Measurements from ENCODE around the gene ACTA2.

ACTA2 gene

DNA sequence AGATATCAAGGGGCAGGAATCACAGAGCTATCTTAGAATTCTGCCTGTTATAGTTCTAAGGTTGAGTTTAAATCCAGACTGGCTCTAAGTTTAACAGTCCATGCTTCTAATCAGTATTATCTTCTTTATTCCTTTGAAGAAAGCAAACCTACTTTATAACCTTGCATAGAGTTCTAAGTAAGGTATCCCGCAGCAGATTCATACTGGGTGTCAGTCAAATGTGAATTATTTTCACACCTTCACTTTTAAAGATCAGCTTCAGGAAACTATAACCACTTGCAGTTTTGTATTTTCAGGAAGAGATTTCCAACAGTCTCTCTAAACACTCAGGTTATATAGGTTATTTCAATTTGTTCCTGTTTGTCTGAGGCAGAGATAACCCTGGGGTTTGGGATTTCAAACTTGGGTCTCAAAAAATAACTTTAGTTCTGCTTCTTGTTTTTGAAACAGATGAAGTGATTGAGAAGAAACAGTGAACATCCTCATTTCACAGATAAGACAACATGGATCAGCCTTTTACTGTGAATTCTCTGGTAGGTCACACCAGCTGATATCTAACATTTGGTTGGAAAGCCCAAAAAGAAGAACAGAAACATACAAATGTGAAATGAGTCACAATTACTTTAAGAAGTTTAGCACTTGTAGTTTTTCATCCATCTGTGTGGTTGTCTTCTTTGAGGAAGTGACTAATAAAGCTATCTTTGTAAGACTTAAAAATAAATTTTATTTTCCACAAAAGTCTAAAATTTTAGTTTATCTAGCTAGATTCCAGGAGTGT lies 51.2 kb downstream of the ACTA2 start:
- DNase-seq: no peak

DNA sequence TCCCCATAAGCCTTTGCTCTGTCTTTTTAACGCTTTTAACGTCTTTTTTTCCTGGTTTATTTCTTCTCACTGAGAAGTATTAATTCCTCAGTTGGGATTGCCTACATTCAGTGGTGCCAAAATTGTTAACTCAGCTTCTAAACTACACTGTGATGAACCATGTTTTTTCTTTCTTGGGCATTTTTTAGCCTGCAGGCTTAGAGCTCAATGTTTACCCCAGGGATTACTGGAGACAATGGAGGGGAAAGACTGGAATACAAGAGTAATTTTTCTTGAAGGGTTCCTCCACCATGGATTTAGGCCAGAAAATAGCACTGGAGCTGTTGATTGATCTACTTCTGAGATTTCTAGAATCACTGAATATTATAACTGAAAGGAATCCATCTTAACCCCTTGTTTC lies 52.7 kb downstream of the ACTA2 start:
- peaks cover 7% of the 10 kb centered on the region for H3K4me1 ChIP-seq (ENCODE audit: low read length)
- TF ChIP-seq, protein P1, sequence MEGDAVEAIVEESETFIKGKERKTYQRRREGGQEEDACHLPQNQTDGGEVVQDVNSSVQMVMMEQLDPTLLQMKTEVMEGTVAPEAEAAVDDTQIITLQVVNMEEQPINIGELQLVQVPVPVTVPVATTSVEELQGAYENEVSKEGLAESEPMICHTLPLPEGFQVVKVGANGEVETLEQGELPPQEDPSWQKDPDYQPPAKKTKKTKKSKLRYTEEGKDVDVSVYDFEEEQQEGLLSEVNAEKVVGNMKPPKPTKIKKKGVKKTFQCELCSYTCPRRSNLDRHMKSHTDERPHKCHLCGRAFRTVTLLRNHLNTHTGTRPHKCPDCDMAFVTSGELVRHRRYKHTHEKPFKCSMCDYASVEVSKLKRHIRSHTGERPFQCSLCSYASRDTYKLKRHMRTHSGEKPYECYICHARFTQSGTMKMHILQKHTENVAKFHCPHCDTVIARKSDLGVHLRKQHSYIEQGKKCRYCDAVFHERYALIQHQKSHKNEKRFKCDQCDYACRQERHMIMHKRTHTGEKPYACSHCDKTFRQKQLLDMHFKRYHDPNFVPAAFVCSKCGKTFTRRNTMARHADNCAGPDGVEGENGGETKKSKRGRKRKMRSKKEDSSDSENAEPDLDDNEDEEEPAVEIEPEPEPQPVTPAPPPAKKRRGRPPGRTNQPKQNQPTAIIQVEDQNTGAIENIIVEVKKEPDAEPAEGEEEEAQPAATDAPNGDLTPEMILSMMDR (IDR thresholded peaks at IDR 0.05; ENCODE audit: low read length): no peak
- TF ChIP-seq EZH2phosphoT487 (IDR thresholded peaks at IDR 0.05; ENCODE audit: low read length) (no peak), EZH2 (optimal IDR thresholded peaks at IDR 0.05; ENCODE audit: low read depth, low read length) (no peak)
- no peak for DNase-seq
- H3K27me3 ChIP-seq (replicated peaks; ENCODE audit: insufficient read depth, low read length): no peaks in the 10 kb centered on the region
- no peak overlapping the region for H3K9ac ChIP-seq (ENCODE audit: low read length)
- H2AFZ ChIP-seq (ENCODE audit: low read length): no peak overlapping the region
- no peaks in the 10 kb centered on the region for H3K36me3 ChIP-seq (replicated peaks; ENCODE audit: insufficient read depth, low read length)
- H4K20me1 ChIP-seq (ENCODE audit: insufficient read depth, low read length): no peaks in the 10 kb centered on the region
- no peaks in the 10 kb centered on the region for H3K79me2 ChIP-seq (ENCODE audit: low read length)
- H3K27ac ChIP-seq (ENCODE audit: low read length): no peak overlapping the region
- H3K4me2 ChIP-seq (ENCODE audit: low read depth, low read length): no peak overlapping the region
- H3K4me3 ChIP-seq (ENCODE audit: low read length): no peak overlapping the region
- no peaks in the 10 kb centered on the region for H3K9me2 ChIP-seq (replicated peaks; ENCODE audit: insufficient read depth, low read length)
- no peaks in the 10 kb centered on the region for H3K9me3 ChIP-seq (replicated peaks; ENCODE audit: insufficient read depth, low read length)
- no peaks in the 10 kb centered on the region for H3F3A ChIP-seq (ENCODE audit: insufficient read depth, low read length)

More for the DNA sequence above, 51.2 kb downstream of the ACTA2 start:
- H3K27ac ChIP-seq (ENCODE audit: low read length): peak overlapping the region; percentile 20; the same call in 1 of the 2 replicates
- H3K4me2 ChIP-seq (ENCODE audit: low read depth, low read length): no peak overlapping the region
- H4K20me1 ChIP-seq (ENCODE audit: insufficient read depth, low read length): no peaks in the 10 kb centered on the region
- no peaks in the 10 kb centered on the region for H3K36me3 ChIP-seq (replicated peaks; ENCODE audit: insufficient read depth, low read length)
- H2AFZ ChIP-seq (ENCODE audit: low read length): no peak overlapping the region
- H3K9ac ChIP-seq (ENCODE audit: low read length): no peak overlapping the region
- H3F3A ChIP-seq (ENCODE audit: insufficient read depth, low read length): no peaks in the 10 kb centered on the region
- TF ChIP-seq, protein P1 (IDR thresholded peaks at IDR 0.05; ENCODE audit: low read length): no peak
- TF ChIP-seq EZH2 (optimal IDR thresholded peaks at IDR 0.05; ENCODE audit: low read depth, low read length) (no peak), EZH2phosphoT487 (IDR thresholded peaks at IDR 0.05; ENCODE audit: low read length) (no peak)
- H3K79me2 ChIP-seq (ENCODE audit: low read length): no peaks in the 10 kb centered on the region
- H3K27me3 ChIP-seq (replicated peaks; ENCODE audit: insufficient read depth, low read length): no peaks in the 10 kb centered on the region
- H3K4me3 ChIP-seq (ENCODE audit: low read length): no peak overlapping the region
- H3K9me3 ChIP-seq (replicated peaks; ENCODE audit: insufficient read depth, low read length): no peaks in the 10 kb centered on the region
- peaks cover 7% of the 10 kb centered on the region for H3K4me1 ChIP-seq (ENCODE audit: low read length)
- no peaks in the 10 kb centered on the region for H3K9me2 ChIP-seq (replicated peaks; ENCODE audit: insufficient read depth, low read length)

DNA sequence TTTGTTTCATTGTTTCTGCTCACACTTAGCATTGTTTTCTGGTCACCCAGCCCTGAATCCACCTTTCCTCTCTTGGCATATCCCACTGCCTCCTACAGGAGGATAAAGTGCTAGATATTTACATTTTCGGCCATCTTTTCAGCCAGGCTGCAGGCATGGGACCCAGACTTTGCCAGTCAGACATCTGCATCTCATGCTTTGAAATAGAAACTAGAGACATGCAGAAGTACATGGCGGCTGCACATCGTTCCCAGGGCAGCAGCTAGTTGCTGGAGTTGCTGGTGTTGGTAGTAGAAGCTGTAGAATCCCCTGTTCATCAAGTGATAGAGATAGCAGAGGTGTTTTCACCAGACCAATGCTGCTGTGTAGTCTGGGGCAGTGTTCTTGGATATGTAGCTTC lies 53.8 kb downstream of the ACTA2 start:
- H3K9me3 ChIP-seq (replicated peaks; ENCODE audit: insufficient read depth, low read length): no peaks in the 10 kb centered on the region
- H3K79me2 ChIP-seq (ENCODE audit: low read length): no peaks in the 10 kb centered on the region
- TF ChIP-seq EZH2 (optimal IDR thresholded peaks at IDR 0.05; ENCODE audit: low read depth, low read length) (no peak), EZH2phosphoT487 (IDR thresholded peaks at IDR 0.05; ENCODE audit: low read length) (no peak)
- TF ChIP-seq, protein P1 (IDR thresholded peaks at IDR 0.05; ENCODE audit: low read length): no peak
- no peak overlapping the region for H3K27ac ChIP-seq (ENCODE audit: low read length)
- H3K27me3 ChIP-seq (replicated peaks; ENCODE audit: insufficient read depth, low read length): no peaks in the 10 kb centered on the region
- H3F3A ChIP-seq (ENCODE audit: insufficient read depth, low read length): no peaks in the 10 kb centered on the region
- no peak for DNase-seq
- no peak overlapping the region for H3K9ac ChIP-seq (ENCODE audit: low read length)
- no peaks in the 10 kb centered on the region for H3K9me2 ChIP-seq (replicated peaks; ENCODE audit: insufficient read depth, low read length)
- no peak overlapping the region for H3K4me2 ChIP-seq (ENCODE audit: low read depth, low read length)
- H3K4me3 ChIP-seq (ENCODE audit: low read length): no peak overlapping the region
- peaks cover 7% of the 10 kb centered on the region for H3K4me1 ChIP-seq (ENCODE audit: low read length)
- no peak overlapping the region for H2AFZ ChIP-seq (ENCODE audit: low read length)
- no peaks in the 10 kb centered on the region for H3K36me3 ChIP-seq (replicated peaks; ENCODE audit: insufficient read depth, low read length)
- no peaks in the 10 kb centered on the region for H4K20me1 ChIP-seq (ENCODE audit: insufficient read depth, low read length)

Data from MM.1S (cell line).